SK-N-MC (cell line): Measurements from ENCODE around the gene ADAM11.

Source experiments
- EZH2 ChIP-seq: fragments of 200-600 bp; sonication (generic); IDR thresholded peaks from one replicate; pipeline ENCODE4 v1.6.1; 2017; ENCODE audit warnings: antibody characterized with exemption
- FOXP2 ChIP-seq: optimal IDR thresholded peaks from 2 replicates; pipeline ENCODE3; 2011; ENCODE audit warnings: mild to moderate bottlenecking, moderate library complexity; ENCODE audit not compliant: insufficient read depth; ENCODE audit errors: extremely low read length, control extremely low read depth
- POLR2AphosphoS5 ChIP-seq: IDR thresholded peaks from 2 replicates; pipeline ENCODE4 v1.6.1; 2012; ENCODE audit warnings: mild to moderate bottlenecking, low read depth, low read length, borderline replicate concordance

- TF ChIP-seq POLR2AphosphoS5 (no peak), EZH2 (no peak), FOXP2 (no peak)
Measured at GRCh38 chr17:44733753-44734152, 25.0 kb upstream of the ADAM11 start.
